SK-N-SH (cell line): ENCODE results near the gene SPATS1. TPM values are rescaled to one million over a fixed set of nuclear protein-coding genes. Genes with fewer than 3 reads are reported as not detected.

Experiments
- CTCF ChIA-PET: fragments of 300-600, 350-600 bp; formaldehyde crosslinking; extraction: SDS; loops from one replicate; lab custom pipeline; 2021; lab: Yijun Ruan, JAX
- POLR2A ChIA-PET: fragments of 350-600 bp; sonication (Branson Sonifier 250); formaldehyde crosslinking; extraction: SDS; loops from one replicate; lab custom pipeline; 2020; ENCODE audit warnings: antibody characterized with exemption, inconsistent platforms; lab: Yijun Ruan, JAX
- DNase-seq: peaks from one replicate; pipeline ENCODE4 v3.0.0; 2012
- H2AFZ ChIP-seq: fragments of 200-600 bp; sonication (generic); 2 replicates; pipeline ENCODE4 v1.8.1; 2016; ENCODE audit warnings: antibody characterized with exemption, mild to moderate bottlenecking, low read depth
- H3F3A ChIP-seq: fragments of 200-600 bp; sonication (generic); replicated peaks from 2 replicates; pipeline ENCODE3; 2016; ENCODE audit warnings: antibody characterized with exemption, mild to moderate bottlenecking; ENCODE audit not compliant: insufficient read depth
- H3K27ac ChIP-seq, 2 experiments: fragments of 200-500 bp in 1 of 2; fragments of 200-600 bp in 1 of 2; sonication (Bioruptor generic) in 1 of 2; sonication (generic), shearing (Covaris generic) in 1 of 2; 2 replicates each; pipeline versions ENCODE4 v1.5.1 to v1.6.1; 2014 to 2016; ENCODE audit warnings: low read depth in 2 of 2, inconsistent platforms in 1 of 2, low read length in 1 of 2, mild to moderate bottlenecking in 1 of 2, mixed read lengths in 1 of 2
- H3K27me3 ChIP-seq: fragments of 200-600 bp; sonication (generic), shearing (Covaris generic); 2 replicates; pipeline ENCODE4 v1.6.1; 2016; ENCODE audit warnings: mixed run types; ENCODE audit not compliant: insufficient read depth
- H3K36me3 ChIP-seq, 2 experiments: fragments of 200-500 bp in 1 of 2; fragments of 200-600 bp in 1 of 2; sonication (Bioruptor generic) in 1 of 2; sonication (generic) in 1 of 2; replicated peaks in 1 of 2; 2 replicates each; pipeline versions ENCODE3 to v1.5.1; 2014 to 2016; ENCODE audit warnings: low read length in 1 of 2, mild to moderate bottlenecking in 1 of 2; ENCODE audit not compliant: insufficient read depth in 2 of 2, control insufficient read depth in 1 of 2
- H3K4me1 ChIP-seq, 2 experiments: fragments of 200-500 bp in 1 of 2; fragments of 200-600 bp in 1 of 2; sonication (Bioruptor generic) in 1 of 2; sonication (generic), shearing (Covaris generic) in 1 of 2; 2 replicates each; pipeline versions ENCODE4 v1.5.1 to v1.6.1; 2014 to 2016; ENCODE audit warnings: low read depth in 1 of 2, low read length in 1 of 2, mixed run types in 1 of 2; ENCODE audit not compliant: insufficient read depth in 2 of 2, control insufficient read depth in 1 of 2
- H3K4me2 ChIP-seq: fragments of 200-600 bp; sonication (generic), shearing (Covaris generic); 2 replicates; pipeline ENCODE4 v1.6.1; 2017; ENCODE audit warnings: mixed run types
- H3K4me3 ChIP-seq, 2 experiments: fragments of 200-500 bp in 1 of 2; fragments of 200-600 bp in 1 of 2; sonication (Bioruptor generic) in 1 of 2; sonication (generic), shearing (Covaris generic) in 1 of 2; 2 replicates each; pipeline versions ENCODE4 v1.5.1 to v1.8.1; 2014 to 2016; ENCODE audit warnings: low read depth in 2 of 2, inconsistent platforms in 1 of 2, low read length in 1 of 2, mild to moderate bottlenecking in 1 of 2, mixed read lengths in 1 of 2, moderate library complexity in 1 of 2
- H3K79me2 ChIP-seq: fragments of 200-600 bp; sonication (generic); 2 replicates; pipeline ENCODE4 v1.8.1; 2017; ENCODE audit warnings: mild to moderate bottlenecking; ENCODE audit not compliant: insufficient read depth
- H3K9ac ChIP-seq: fragments of 200-600 bp; sonication (generic); 2 replicates; pipeline ENCODE4 v1.6.1; 2017; ENCODE audit warnings: mixed run types
- H3K9me2 ChIP-seq: fragments of 200-600 bp; sonication (generic); 2 replicates; pipeline ENCODE4 v1.6.1; 2017; ENCODE audit warnings: mixed run types
- H3K9me3 ChIP-seq: fragments of 200-600 bp; sonication (generic); 2 replicates; pipeline ENCODE4 v1.6.1; 2017; ENCODE audit warnings: mixed run types, mild to moderate bottlenecking, moderate library complexity
- H4K20me1 ChIP-seq: fragments of 200-600 bp; sonication (generic); 2 replicates; pipeline ENCODE4 v1.6.1; 2017; ENCODE audit warnings: mild to moderate bottlenecking, mixed run types; ENCODE audit not compliant: insufficient read depth
- CHD2 ChIP-seq: fragments of 150-350 bp; IDR thresholded peaks from 2 replicates; pipeline ENCODE4 v1.6.1; 2018; ENCODE audit warnings: low read length; ENCODE audit not compliant: partially characterized antibody
- EP300 ChIP-seq, 2 experiments: IDR thresholded peaks; 2 replicates each; pipeline versions ENCODE4 v1.4.0 to v1.6.1; 2012; ENCODE audit warnings: borderline replicate concordance in 1 of 2, low read depth in 1 of 2, low read length in 1 of 2
- FOSL2 ChIP-seq: IDR thresholded peaks from 2 replicates; pipeline ENCODE4 v1.4.0; 2012; ENCODE audit warnings: low read depth, mild to moderate bottlenecking, moderate library complexity, borderline replicate concordance
- GABPA ChIP-seq: IDR thresholded peaks from 2 replicates; pipeline ENCODE4 v1.4.0; 2012; ENCODE audit warnings: low read depth, mild to moderate bottlenecking
- JUND ChIP-seq: IDR thresholded peaks from 2 replicates; pipeline ENCODE4 v1.4.0; 2012
- NFIC ChIP-seq: IDR thresholded peaks from 2 replicates; pipeline ENCODE4 v1.4.0; 2012; ENCODE audit warnings: borderline replicate concordance
- RAD21 ChIP-seq: IDR thresholded peaks from 2 replicates; pipeline ENCODE4 v1.6.1; 2012; ENCODE audit warnings: mild to moderate bottlenecking, low read length
- SMC3 ChIP-seq: IDR thresholded peaks from 2 replicates; pipeline ENCODE4 v1.6.1; 2012; ENCODE audit warnings: low read depth, low read length, improper control_type of control experiment
- TEAD4 ChIP-seq: IDR thresholded peaks from 2 replicates; pipeline ENCODE4 v1.4.0; 2012; ENCODE audit warnings: mild to moderate bottlenecking, borderline replicate concordance; ENCODE audit not compliant: insufficient read depth
- WGBS: methylation state at CpG from one replicate; pipeline ENCODE4 v1.1.6; 2017; ENCODE audit warnings: low lambda C conversion rate; 5-methylcytosine and 5-hydroxymethylcytosine counted together
- polyA plus RNA-seq, 3 experiments: library from polyadenylated mRNA; depleted of rRNA; stranded (reverse); fragments of >200 nt; gene quantifications; 2 replicates each; pipeline ENCODE4 v1.2.3, GENCODE V29; 2012

SPATS1 gene, protein sequence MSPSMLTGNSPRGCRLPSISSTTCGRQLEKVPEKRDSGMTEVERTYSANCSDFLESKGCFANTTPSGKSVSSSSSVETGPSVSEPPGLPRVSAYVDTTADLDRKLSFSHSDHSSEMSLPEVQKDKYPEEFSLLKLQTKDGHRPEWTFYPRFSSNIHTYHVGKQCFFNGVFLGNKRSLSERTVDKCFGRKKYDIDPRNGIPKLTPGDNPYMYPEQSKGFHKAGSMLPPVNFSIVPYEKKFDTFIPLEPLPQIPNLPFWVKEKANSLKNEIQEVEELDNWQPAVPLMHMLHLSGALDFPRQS
- not detected in 2 replicates for polyA plus RNA-seq (2012; rRNA removed)
- polyA plus RNA-seq (2012; cell fraction: cytosol; rRNA removed), result not detected in 2 replicates
- not detected in 2 replicates for polyA plus RNA-seq (2012; cell fraction: nucleus; rRNA removed)

DNA sequence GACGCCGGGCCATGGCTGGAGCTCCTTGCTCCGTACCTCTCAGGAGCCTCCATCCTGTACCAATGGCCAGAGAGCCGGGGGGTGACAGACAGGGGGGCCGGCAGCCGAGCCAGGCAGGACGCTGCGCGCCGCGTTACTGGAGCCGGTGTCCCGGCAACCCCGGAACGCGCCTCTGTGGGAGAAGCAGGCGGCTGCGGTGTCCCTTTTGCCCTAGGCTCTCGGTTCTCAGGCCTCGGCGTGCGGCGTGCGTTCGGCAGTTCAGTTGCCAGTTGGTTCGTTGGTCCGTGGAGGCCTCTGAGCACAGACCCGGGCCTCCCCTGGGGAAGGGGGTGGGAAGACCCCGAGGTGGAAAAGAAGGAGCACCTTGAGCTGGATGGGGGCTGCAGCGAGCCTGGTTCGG lies at the start of gene SPATS1:
SPATS1 (plus strand) TSS at position 162 of the 400 bp plus-strand sequence. CDS start 446 bp downstream, outside the sequence.
- no peaks in the 10 kb centered on the region for H3K9me3 ChIP-seq
- 9% methylated on average over 18 of the region's 31 CpGs for WGBS
- H3K9ac ChIP-seq, result no peak within 1 kb of the TSS
- TF ChIP-seq FOSL2 (no peak), JUND (no peak), GABPA (no peak), TEAD4 (no peak), SMC3 (no peak), CHD2 (no peak), EP300 (IDR thresholded peaks at IDR 0.05; ENCODE audit: borderline replicate concordance in 1 of 2, low read depth in 1 of 2, low read length in 1 of 2) (peak in 1 of 2 experiments; percentile 11; a peak in 1 of 4 replicates)
- TF ChIP-seq, all 33 proteins: peak for 1
- Histone ChIP-seq H3K79me2 (no peaks in the 10 kb centered on the region), H3K27me3 (peaks cover 30% of the 10 kb centered on the region), H3K36me3 (no peaks in the 10 kb centered on the region), H3K27ac (peak within 1 kb of the TSS in 1 of 2 experiments; percentile 92; a peak in 2 of 4 replicates), H2AFZ (peak within 1 kb of the TSS; percentile 11; the same call in 1 of the 2 replicates), H3K4me3 (peak within 1 kb of the TSS; percentile 26 to 29; a peak in 2 of 4 replicates), H3K9me2 (no peaks in the 10 kb centered on the region), H3K4me1 (peaks cover 0 to 24% of the 10 kb centered on the region in 2 experiments; a peak in 2 of 4 replicates), H3F3A (no peaks in the 10 kb centered on the region), H4K20me1 (no peaks in the 10 kb centered on the region), H3K4me2 (0 out of 2 replicates have a peak within 1 kb of the TSS, but pooled peaks have one; percentile 37)
- ChIA-PET POLR2A (interaction anchor here (0.6 to 2.4 kb wide), 7 partner anchors 20 to 96 kb away, joined by 3 to 10 read pairs (median 5); partner anchors contain the start of genes CDC5L, HSP90AB1, SLC35B2 and TMEM151B), CTCF (interaction anchor here (1.2 to 3.4 kb wide), 14 partner anchors 10 to 169 kb away, joined by 3 to 30 read pairs (median 6); partner anchors contain the start of genes AARS2, SLC35B2 and TMEM151B)
- DNase-seq, result peak; percentile 83

DNA sequence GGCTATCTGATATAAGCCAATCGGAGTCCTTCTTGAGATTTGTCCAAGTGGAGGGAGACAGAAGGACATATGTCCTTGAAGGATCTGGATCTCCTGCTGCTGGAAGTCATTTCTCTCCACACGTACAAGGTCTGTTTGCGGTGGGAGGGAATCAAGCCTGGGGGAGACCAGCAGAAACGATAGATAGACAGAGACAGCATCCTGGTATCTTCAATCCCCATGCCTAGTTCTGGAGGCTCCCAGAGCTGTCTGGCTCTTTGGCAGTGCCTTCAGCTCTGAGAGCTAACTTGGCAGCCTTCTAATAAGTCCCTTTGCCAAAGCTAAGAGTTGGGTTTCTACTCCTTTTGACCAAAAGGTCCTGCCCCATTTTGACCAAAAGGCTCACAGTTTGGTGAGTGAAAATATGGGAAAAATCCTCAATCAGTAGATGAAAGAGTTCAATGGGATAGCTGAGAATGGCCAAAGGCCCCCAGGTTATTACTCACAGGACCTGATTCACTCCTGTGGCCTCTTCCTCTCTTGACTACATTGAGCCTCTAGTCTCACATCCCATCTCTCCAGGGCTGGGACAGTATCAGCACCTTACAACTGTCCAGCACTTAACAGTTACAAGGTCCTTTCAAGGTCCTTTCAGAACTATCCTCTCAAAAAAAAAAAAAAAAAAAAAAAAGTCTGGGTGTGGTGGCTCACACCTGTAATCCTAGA lies 49.6 kb upstream of the SPATS1 start:
- Histone ChIP-seq H3F3A (no peaks in the 10 kb centered on the region), H2AFZ (no peak overlapping the region), H3K27ac (no peak overlapping the region), H3K4me2 (no peak overlapping the region), H3K4me1 (peaks cover 0 to 18% of the 10 kb centered on the region in 2 experiments; a peak in 1 of 4 replicates), H3K9me3 (no peaks in the 10 kb centered on the region), H3K9me2 (no peaks in the 10 kb centered on the region), H3K79me2 (no peaks in the 10 kb centered on the region), H3K36me3 (no peaks in the 10 kb centered on the region), H4K20me1 (no peaks in the 10 kb centered on the region), H3K9ac (no peak overlapping the region), H3K4me3 (no peak overlapping the region), H3K27me3 (peaks cover 22% of the 10 kb centered on the region; the same call in 1 of the 2 replicates)
- CTCF ChIA-PET, result interaction anchor here (1.1 to 1.9 kb wide), 4 partner anchors 8 to 25 kb away, joined by 3 to 16 read pairs (median 9); partner anchors contain the start of gene AARS2
- no peak for DNase-seq
- TF ChIP-seq RAD21 (no peak), NFIC (no peak)
- POLR2A ChIA-PET, result interaction anchor here (0.5 kb wide), 1 partner anchor 106 kb away, joined by 3 read pairs; no protein-coding TSS in a partner anchor
- WGBS, result 67% methylated on average over 4 of the region's 4 CpGs
